Kidney (tissue), 14 donors: ENCODE measurements around the gene CFDP1. TPM values are rescaled to one million over a fixed set of nuclear protein-coding genes. Genes with fewer than 3 reads are reported as not detected.

Source experiments
- DNase-seq, 5 donors: peaks; one replicate each; pipeline ENCODE4 v3.0.0-alpha.2; 2013 to 2020
- FAIRE-seq: peaks from 2 replicates; lab custom pipeline; 2012; peaks lifted over from hg19 to GRCh38; lab: Jason Lieb, UNC
- H3K27ac ChIP-seq, 2 donors: one replicate each; pipeline ENCODE4 v1.7.0; 2013; ENCODE audit warnings: low read depth in 2 of 2, low read length in 2 of 2, inconsistent platforms in 1 of 2
- H3K27me3 ChIP-seq: one replicate; pipeline ENCODE4 v1.7.1; 2013; ENCODE audit warnings: low read length, inconsistent platforms; ENCODE audit not compliant: control insufficient read depth, insufficient read depth
- H3K36me3 ChIP-seq, 3 donors: one replicate each; pipeline versions ENCODE4 v1.7.0 to v1.7.1; 2013; ENCODE audit warnings: low read length in 3 of 3, control low read depth in 1 of 3, inconsistent platforms in 1 of 3; ENCODE audit not compliant: insufficient read depth in 3 of 3, control insufficient read depth in 2 of 3
- H3K4me1 ChIP-seq, 3 donors: one replicate each; pipeline versions ENCODE4 v1.7.0 to v1.7.1; 2013; ENCODE audit warnings: low read length in 3 of 3, inconsistent platforms in 1 of 3, low read depth in 1 of 3; ENCODE audit not compliant: control insufficient read depth in 2 of 3, insufficient read depth in 2 of 3
- H3K4me3 ChIP-seq, 3 donors: one replicate each; pipeline versions ENCODE4 v1.7.0 to v1.8.1; 2013; ENCODE audit warnings: low read length in 3 of 3, control low read depth in 1 of 3, inconsistent platforms in 1 of 3
- H3K9ac ChIP-seq, 3 donors: one replicate each; pipeline versions ENCODE4 v1.7.0 to v1.7.1; 2013; ENCODE audit warnings: low read length in 3 of 3, control low read depth in 1 of 3, inconsistent platforms in 1 of 3
- H3K9me3 ChIP-seq, 3 donors: one replicate each; pipeline versions ENCODE4 v1.7.0 to v1.7.1; 2013; ENCODE audit warnings: low read length in 3 of 3, control low read depth in 1 of 3, inconsistent platforms in 1 of 3; ENCODE audit not compliant: control insufficient read depth in 2 of 3, insufficient read depth in 1 of 3
- CTCF ChIP-seq: IDR thresholded peaks from 3 replicates; pipeline ENCODE4 v1.5.1; 2012; ENCODE audit warnings: mild to moderate bottlenecking, moderate library complexity, borderline replicate concordance; ENCODE audit not compliant: insufficient read depth; ENCODE audit errors: extremely low read depth
- intact Hi-C: fragments of 100-400 bp; cut with DNase I; formaldehyde crosslinking; loops from one replicate; pipeline ENCODE4 v1.11.1; 2022
- polyA plus RNA-seq: library from polyadenylated mRNA; stranded (reverse); fragments of 350-450 nt; fragmentation: Illumina TruSeq; extraction: RNeasy Lipid Tissue Mini Kit (QIAGEN cat#74804); gene quantifications from one replicate; pipeline ENCODE4 v1.2.3, GENCODE V29; 2014; ENCODE audit warnings: low read depth, low replicate concordance; ENCODE audit not compliant: insufficient read depth
- total RNA-seq: library from RNA; stranded (reverse); fragmentation: NEBNext Ultra II Directional; extraction: Animal tissue kit (Norgen Biotek cat#: 25700); gene quantifications from one replicate; pipeline ENCODE4 v1.2.1, GENCODE V29; 2021
- donor health status: control.
- donor health status: control.
- donor health status: control.
- donor health status: control.
- donor health status: control.
- donor health status: DM: yes; HTN: yes; CAD: no.
- donor health status: Normal renal cell carcinoma (clear cell type).

The CFDP1 gene
- total and polyA plus RNA-seq, 2 donors from 2014 or later = 53.5 to 148 TPM

- DNase-seq = peak; percentile 67 to 83 (median 81)
- no peak for TF ChIP-seq CTCF
Observed at GRCh38 chr16:75256696-75257343, 176.5 kb downstream of the CFDP1 start.

GRCh38 chr16:75256059-75256571 is 177.2 kb downstream of the CFDP1 start:
- Histone ChIP-seq H3K9me3 (no peaks in the 10 kb centered on the region), H3K36me3 (no peaks in the 10 kb centered on the region), H3K27ac (peak overlapping the region; percentile 20 to 71), H3K4me3 (no peak overlapping the region), H3K9ac (peak overlapping the region in 1 of 3 donors; percentile 53), H3K4me1 (peaks cover 0 to 68% (median 56%) of the 10 kb centered on the region in 3 donors), H3K27me3 (no peaks in the 10 kb centered on the region)
- no peak for FAIRE-seq
- no peak for TF ChIP-seq CTCF
- intact Hi-C loops = no loop called here
- DNase-seq = peak in 2 of 5 donors; percentile 80 to 82

More at GRCh38 chr16:75256696-75257343, 176.5 kb downstream of the CFDP1 start:
- Histone ChIP-seq H3K4me1 (peaks cover 0 to 73% (median 61%) of the 10 kb centered on the region in 3 donors), H3K9ac (peak overlapping the region in 2 of 3 donors; percentile 18 to 53), H3K9me3 (no peaks in the 10 kb centered on the region), H3K27me3 (no peaks in the 10 kb centered on the region), H3K36me3 (no peaks in the 10 kb centered on the region), H3K27ac (peak overlapping the region; percentile 65 to 71), H3K4me3 (no peak overlapping the region)
- intact Hi-C loops = no loop called here
- FAIRE-seq = no peak

- Histone ChIP-seq H3K27me3 (no peaks in the 10 kb centered on the region), H3K9me3 (no peaks in the 10 kb centered on the region), H3K4me3 (no peak overlapping the region), H3K9ac (peak overlapping the region in 1 of 3 donors; percentile 40), H3K27ac (peak overlapping the region; percentile 1 to 32), H3K4me1 (peaks cover 0 to 70% (median 57%) of the 10 kb centered on the region in 3 donors), H3K36me3 (no peaks in the 10 kb centered on the region)
- no peak for TF ChIP-seq CTCF
- intact Hi-C loops = no loop called here
- no peak for FAIRE-seq
- peak in 2 of 5 donors; percentile 65 to 73 for DNase-seq
Observed at GRCh38 chr16:75254359-75254837, 178.9 kb downstream of the CFDP1 start.
